ENCODE data around the gene TMEM108. TPM values are rescaled to one million over a fixed set of nuclear protein-coding genes. Genes with fewer than 3 reads are reported as not detected.

The TMEM108 gene
- polyA plus RNA-seq, 1 donor (not counting 4 experiments of a cell fraction or from before 2014, with no cell fraction given), result not detected

- no peak for TF ChIP-seq CTCF (optimal IDR thresholded peaks at IDR 0.05 in 1 of 3, IDR thresholded peaks at IDR 0.05 in 1 of 3, conservative IDR thresholded peaks at IDR 0.05 in 1 of 3; ENCODE audit: extremely low read depth in 1 of 3, insufficient read depth in 2 of 3, low read length in 3 of 3)
- TF ChIP-seq EZH2 (IDR thresholded peaks at IDR 0.05; ENCODE audit: low read length), result no peak
- dilution Hi-C loops (cut with MboI; ENCODE audit: extremely low pct_ligation_motif_present, low sequenced_read_pairs), result no loop called here
- H3K36me3 ChIP-seq (ENCODE audit: control insufficient read depth in 2 of 2, extremely low read depth in 1 of 2, insufficient read depth in 2 of 2, low read length in 2 of 2), result no peaks in the 10 kb centered on the region
- H3K4me3 ChIP-seq (ENCODE audit: control insufficient read depth in 2 of 3, extremely low read depth in 1 of 3, insufficient read depth in 2 of 3, low read depth in 1 of 3, low read length in 3 of 3), result no peak overlapping the region
- H3K9me3 ChIP-seq (ENCODE audit: control insufficient read depth, low read depth, low read length), result no peaks in the 10 kb centered on the region
- no peak overlapping the region for H3K4me2 ChIP-seq (ENCODE audit: control insufficient read depth, extremely low read depth, insufficient read depth, low read depth, low read length)
- no peaks in the 10 kb centered on the region for H3K9me1 ChIP-seq (ENCODE audit: control insufficient read depth, extremely low read depth, insufficient read depth, low read length)
- H3K4me1 ChIP-seq (ENCODE audit: control insufficient read depth, extremely low read depth, insufficient read depth, low read length), result no peaks in the 10 kb centered on the region
- H3K27ac ChIP-seq (ENCODE audit: control insufficient read depth, insufficient read depth, low read length), result no peak overlapping the region
- FAIRE-seq (no peak), DNase-seq (ENCODE audit: low read depth, low spot score) (no peak)
- no peak overlapping the region for H2AFZ ChIP-seq (ENCODE audit: control insufficient read depth, low read length)
- H3K79me2 ChIP-seq (ENCODE audit: control insufficient read depth, insufficient read depth, low read length), result no peaks in the 10 kb centered on the region
- no peaks in the 10 kb centered on the region for H4K20me1 ChIP-seq (ENCODE audit: control insufficient read depth, extremely low read depth, insufficient read depth, low read length)
- H3K27me3 ChIP-seq (ENCODE audit: control insufficient read depth, extremely low read depth, insufficient read depth, low read length), result peaks cover 8% of the 10 kb centered on the region
- H3K9ac ChIP-seq (ENCODE audit: control insufficient read depth, extremely low read depth, insufficient read depth, low read length), result no peak overlapping the region
These were observed 333.0 kb downstream of the TMEM108 start for GRCh38 chr3:133371181-133371580.

GRCh38 chr3:133371676-133372075 lies 333.5 kb downstream of the TMEM108 start:
- Histone ChIP-seq H3K4me1 (ENCODE audit: control insufficient read depth, extremely low read depth, insufficient read depth, low read length) (no peaks in the 10 kb centered on the region), H3K9me3 (ENCODE audit: control insufficient read depth, low read depth, low read length) (no peaks in the 10 kb centered on the region), H4K20me1 (ENCODE audit: control insufficient read depth, extremely low read depth, insufficient read depth, low read length) (no peaks in the 10 kb centered on the region), H3K27ac (ENCODE audit: control insufficient read depth, insufficient read depth, low read length) (no peak overlapping the region), H2AFZ (ENCODE audit: control insufficient read depth, low read length) (no peak overlapping the region), H3K27me3 (ENCODE audit: control insufficient read depth, extremely low read depth, insufficient read depth, low read length) (peaks cover 8% of the 10 kb centered on the region), H3K4me2 (ENCODE audit: control insufficient read depth, extremely low read depth, insufficient read depth, low read depth, low read length) (no peak overlapping the region), H3K79me2 (ENCODE audit: control insufficient read depth, insufficient read depth, low read length) (no peaks in the 10 kb centered on the region), H3K4me3 (ENCODE audit: control insufficient read depth in 2 of 3, extremely low read depth in 1 of 3, insufficient read depth in 2 of 3, low read depth in 1 of 3, low read length in 3 of 3) (no peak overlapping the region), H3K9ac (ENCODE audit: control insufficient read depth, extremely low read depth, insufficient read depth, low read length) (no peak overlapping the region), H3K36me3 (ENCODE audit: control insufficient read depth in 2 of 2, extremely low read depth in 1 of 2, insufficient read depth in 2 of 2, low read length in 2 of 2) (no peaks in the 10 kb centered on the region), H3K9me1 (ENCODE audit: control insufficient read depth, extremely low read depth, insufficient read depth, low read length) (no peaks in the 10 kb centered on the region)
- no peak for FAIRE-seq
- dilution Hi-C loops (cut with MboI; ENCODE audit: extremely low pct_ligation_motif_present, low sequenced_read_pairs), result no loop called here
- no peak for TF ChIP-seq CTCF (optimal IDR thresholded peaks at IDR 0.05 in 1 of 3, IDR thresholded peaks at IDR 0.05 in 1 of 3, conservative IDR thresholded peaks at IDR 0.05 in 1 of 3; ENCODE audit: extremely low read depth in 1 of 3, insufficient read depth in 2 of 3, low read length in 3 of 3)
- TF ChIP-seq EZH2 (IDR thresholded peaks at IDR 0.05; ENCODE audit: low read length), result no peak
- no peak for DNase-seq (ENCODE audit: low read depth, low spot score)

Data from keratinocyte (primary cell).